Retina (tissue), 1 donor: ENCODE results near the gene RAB11FIP4.
"Not testable (repeated sequence)": the region's sequence is repeated elsewhere in the genome, so short reads cannot be mapped to it uniquely, and the experiment has no call there.

ENCODE experiments used
- DNase-seq: peaks from one replicate; pipeline ENCODE4 v3.0.0-alpha.2; 2016

RAB11FIP4 gene

GRCh38 chr17:31433811-31434726 is 42.6 kb downstream of the RAB11FIP4 start:
- no peak for DNase-seq

- no peak for DNase-seq
Observed at GRCh38 chr17:31434727-31435050, 43.2 kb downstream of the RAB11FIP4 start.

GRCh38 chr17:31435581-31435980 is 44.1 kb downstream of the RAB11FIP4 start:
- DNase-seq, result no peak

- no peak for DNase-seq
Observed at GRCh38 chr17:31437720-31438400, 46.4 kb downstream of the RAB11FIP4 start.

- DNase-seq, result no peak
Observed at GRCh38 chr17:31439716-31440115, 48.2 kb downstream of the RAB11FIP4 start.

- no peak for DNase-seq
Observed at GRCh38 chr17:31442276-31442675, 50.8 kb downstream of the RAB11FIP4 start.

- not testable (repeated sequence) for DNase-seq
Observed at GRCh38 chr17:31442856-31443255, 51.4 kb downstream of the RAB11FIP4 start.

GRCh38 chr17:31443386-31443785 is 51.9 kb downstream of the RAB11FIP4 start:
- DNase-seq, result no peak

- DNase-seq, result no peak
Observed at GRCh38 chr17:31444026-31444425, 52.6 kb downstream of the RAB11FIP4 start.

GRCh38 chr17:31446195-31446967 is 54.9 kb downstream of the RAB11FIP4 start:
- DNase-seq, result no peak

GRCh38 chr17:31448467-31449077 is 57.1 kb downstream of the RAB11FIP4 start:
- DNase-seq, result no peak

- DNase-seq, result no peak
Observed at GRCh38 chr17:31449111-31449510, 57.6 kb downstream of the RAB11FIP4 start.

GRCh38 chr17:31449746-31450145 is 58.3 kb downstream of the RAB11FIP4 start:
- DNase-seq, result no peak

- no peak for DNase-seq
Observed at GRCh38 chr17:31452101-31452500, 60.6 kb downstream of the RAB11FIP4 start.

- no peak for DNase-seq
Observed at GRCh38 chr17:31452561-31453110, 61.2 kb downstream of the RAB11FIP4 start.

GRCh38 chr17:31453896-31454295 is 62.4 kb downstream of the RAB11FIP4 start:
- no peak for DNase-seq

GRCh38 chr17:31456814-31457213 is 65.3 kb downstream of the RAB11FIP4 start:
- DNase-seq, result no peak

GRCh38 chr17:31457391-31458234 is 66.1 kb downstream of the RAB11FIP4 start:
- no peak for DNase-seq

GRCh38 chr17:31458829-31459228 is 67.4 kb downstream of the RAB11FIP4 start:
- DNase-seq, result no peak

- DNase-seq, result no peak
Observed at GRCh38 chr17:31459716-31460115, 68.2 kb downstream of the RAB11FIP4 start.

GRCh38 chr17:31460226-31460721 is 68.8 kb downstream of the RAB11FIP4 start:
- no peak for DNase-seq
